Measurements from ENCODE around the gene ANKLE2.
A peak's percentile ranks its signal among the peaks of the same experiment; 100 is the strongest.
"Not testable (repeated sequence)": the region's sequence is repeated elsewhere in the genome, so short reads cannot be mapped to it uniquely, and the experiment has no call there.

The ANKLE2 gene

GRCh38 chr12:132761032-132761920 lies at the start of gene ANKLE2:
Gene ANKLE2, minus strand, starts transcription at chr12:132761832. Its CDS starts 34 bp downstream, at chr12:132761798.
- peak; percentile 57 to 64 for DNase-seq

GRCh38 chr12:132809391-132809790 lies 47.8 kb upstream of the ANKLE2 start:
- peak; percentile 12 to 35 for DNase-seq

- DNase-seq: no peak
Measured at GRCh38 chr12:132807295-132808092, 45.9 kb upstream of the ANKLE2 start.

- DNase-seq: no peak
Measured at GRCh38 chr12:132806857-132807256, 45.2 kb upstream of the ANKLE2 start.

DNA sequence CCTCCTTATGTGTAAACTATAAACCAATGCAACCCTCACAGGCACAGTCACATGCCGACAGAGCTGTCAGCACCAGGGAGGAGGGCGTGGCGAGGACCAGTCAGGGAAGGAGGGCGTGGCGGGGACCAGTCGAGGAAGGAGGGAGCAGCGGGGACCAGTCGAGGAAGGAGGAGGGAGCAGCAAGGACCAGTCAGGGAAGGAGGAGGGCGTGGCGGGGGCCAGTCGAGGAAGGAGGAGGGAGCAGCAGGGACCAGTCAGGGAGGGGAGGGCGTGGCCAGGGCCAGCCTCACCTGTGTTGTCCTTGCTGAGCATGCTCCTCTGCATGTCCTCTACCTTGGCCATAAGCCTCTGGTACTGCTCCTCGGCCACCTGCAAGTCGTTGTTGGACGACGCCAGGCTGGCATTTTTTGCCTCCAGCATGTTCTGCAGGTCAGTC lies 42.8 kb upstream of the ANKLE2 start:
- DNase-seq: no peak

DNA sequence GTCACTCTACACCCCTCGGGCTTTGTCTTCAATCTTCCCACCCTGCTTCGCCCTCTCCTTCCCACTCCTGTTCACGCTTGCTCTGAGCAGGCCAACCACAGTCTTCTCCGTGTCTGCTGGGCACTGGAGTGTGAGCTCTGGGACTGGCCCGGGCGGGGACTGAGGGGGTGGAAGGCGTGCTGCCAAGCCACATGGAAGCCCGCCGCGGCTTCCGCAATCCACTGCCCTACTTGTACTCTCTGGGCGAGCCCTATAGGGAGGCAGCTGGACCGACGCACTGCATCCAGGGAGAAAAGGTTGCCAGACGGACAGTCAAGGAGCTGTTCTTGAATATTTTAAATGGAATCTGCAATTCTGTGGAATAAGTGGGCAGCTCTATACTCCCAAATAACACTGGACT lies 42.3 kb upstream of the ANKLE2 start:
- DNase-seq: no peak

- no peak for DNase-seq
Measured at GRCh38 chr12:132803125-132803524, 41.5 kb upstream of the ANKLE2 start.

DNA sequence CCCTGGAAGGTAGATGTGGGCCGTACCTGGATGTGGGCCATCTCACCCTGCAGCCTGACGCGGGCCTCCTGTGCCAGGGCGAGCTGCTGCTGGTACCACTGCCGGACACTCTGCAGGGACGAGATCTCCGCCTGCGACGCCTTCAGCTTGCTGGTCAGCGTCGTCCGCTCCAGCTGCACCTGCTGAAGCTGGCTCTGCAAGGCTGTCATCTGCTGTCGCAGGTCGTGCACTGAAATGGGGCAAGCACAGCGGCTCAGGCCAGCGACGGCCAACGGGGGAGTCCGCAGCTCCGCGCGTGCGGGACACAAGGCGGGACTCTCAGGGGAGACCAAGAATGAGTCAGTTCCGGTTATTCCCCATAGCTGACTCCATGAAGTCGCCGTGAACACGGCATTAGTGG lies 40.1 kb upstream of the ANKLE2 start:
- no peak for DNase-seq

GRCh38 chr12:132798836-132799235 lies 37.2 kb upstream of the ANKLE2 start:
- DNase-seq: no peak

DNA sequence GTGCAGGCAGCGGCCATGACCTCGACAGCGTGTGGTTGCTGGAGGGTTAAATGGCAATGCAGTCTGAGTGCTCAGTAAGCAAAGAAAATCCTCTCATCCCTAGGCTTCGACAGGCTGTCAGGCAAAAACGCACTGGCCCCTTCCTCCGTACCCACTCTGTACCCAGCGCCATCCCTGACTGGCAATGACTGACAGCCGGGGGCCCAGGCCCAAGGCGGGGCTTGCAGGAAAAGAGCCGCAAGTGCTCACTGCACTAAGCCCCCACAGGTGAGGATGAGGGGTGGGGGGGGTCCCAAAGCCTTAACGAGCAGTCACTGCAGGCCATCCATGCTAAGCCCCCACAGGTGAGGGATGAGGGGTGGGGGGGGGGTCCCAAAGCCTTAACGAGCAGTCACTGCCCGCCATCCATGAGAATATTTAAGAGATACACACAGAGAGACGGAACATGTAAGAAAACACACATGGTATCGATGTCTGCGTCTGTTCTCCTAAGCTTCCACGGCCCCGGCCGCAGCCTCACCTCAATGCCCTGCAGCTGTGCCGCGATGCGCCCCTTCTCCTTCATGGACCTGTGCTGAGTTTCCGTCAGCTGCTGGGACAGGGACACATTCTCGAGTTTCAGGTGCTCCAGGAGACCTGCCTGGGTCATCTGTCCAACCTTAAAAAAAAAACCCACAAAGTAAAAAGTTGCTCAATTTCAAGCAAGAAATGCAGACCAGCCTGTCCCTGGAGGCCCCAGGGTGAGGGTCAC lies 36.4 kb upstream of the ANKLE2 start:
- DNase-seq: no peak

DNA sequence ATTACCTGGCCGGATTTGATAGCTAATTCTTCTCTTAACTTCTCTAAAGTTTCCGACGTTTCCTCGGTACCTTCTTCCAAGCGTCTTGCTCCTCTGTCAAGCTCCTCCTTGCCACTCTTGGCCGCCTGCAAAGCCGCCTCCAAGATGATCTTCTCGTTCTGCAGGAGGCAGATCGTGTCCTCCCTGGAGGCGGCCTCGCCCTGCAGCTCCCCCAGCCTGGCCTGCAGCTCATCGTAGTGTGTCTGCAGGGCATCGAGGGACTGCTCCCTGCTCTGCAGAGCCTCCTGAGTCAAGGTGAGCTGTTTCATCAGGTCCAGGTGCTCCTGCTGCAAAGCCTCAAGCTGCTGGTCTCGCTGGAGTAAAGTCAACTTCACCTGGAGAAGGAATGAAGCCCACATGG lies 34.2 kb upstream of the ANKLE2 start:
- no peak for DNase-seq

- DNase-seq: not testable (repeated sequence)
Measured at GRCh38 chr12:132791940-132792339, 30.3 kb upstream of the ANKLE2 start.

DNA sequence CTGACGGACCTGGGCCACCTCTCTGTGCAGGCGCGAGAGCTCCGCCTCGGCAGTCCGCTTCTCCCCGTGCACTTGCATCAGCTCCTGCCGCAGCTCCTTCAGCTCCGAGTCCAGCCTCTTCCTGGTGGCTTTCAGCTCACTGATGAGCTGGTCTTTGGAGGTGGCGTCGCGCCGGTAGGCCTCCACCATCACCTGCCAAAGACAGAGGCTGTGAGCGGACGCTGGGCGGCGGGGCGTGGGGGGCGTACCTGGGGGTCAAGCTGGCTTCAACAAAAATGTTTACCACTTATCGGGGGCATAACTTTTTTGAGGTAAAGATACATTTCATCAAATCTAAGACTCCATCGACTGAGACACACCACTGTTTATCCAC lies 27.5 kb upstream of the ANKLE2 start:
- DNase-seq: no peak

DNA sequence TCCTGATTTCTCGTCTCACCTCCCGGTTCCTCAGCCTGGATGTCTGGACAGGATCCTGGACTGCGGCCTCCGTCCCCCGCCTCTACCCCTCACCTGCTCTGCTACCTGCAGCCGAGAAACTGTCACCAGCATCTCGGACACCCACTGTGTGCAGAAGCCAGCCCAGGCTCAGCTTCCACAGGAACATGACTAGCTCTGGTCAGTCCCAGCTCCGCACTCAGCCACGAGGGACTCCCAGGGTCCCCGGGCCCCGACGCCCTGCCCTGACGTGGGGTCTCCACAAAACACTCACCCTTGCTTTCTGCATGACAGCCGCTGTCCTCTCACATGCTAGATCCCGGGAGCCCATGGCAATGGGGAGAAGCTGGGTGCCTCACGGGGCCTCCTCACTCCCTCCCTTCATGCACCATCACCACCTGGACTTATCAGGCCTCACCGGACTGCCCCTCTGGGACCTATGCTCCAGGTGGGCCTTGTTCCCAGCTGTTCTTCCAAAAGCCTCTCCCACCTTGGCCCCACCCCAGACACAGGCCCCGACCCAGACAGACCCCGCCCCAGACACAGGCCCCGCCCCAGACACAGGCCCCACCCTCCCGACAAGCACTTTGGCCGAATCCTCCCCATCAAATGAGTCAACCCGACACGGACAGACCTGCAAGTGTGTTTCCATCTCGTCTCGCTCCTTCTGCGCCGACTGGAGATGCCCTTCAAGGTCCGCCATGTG lies 26.9 kb upstream of the ANKLE2 start:
- DNase-seq: no peak

DNA sequence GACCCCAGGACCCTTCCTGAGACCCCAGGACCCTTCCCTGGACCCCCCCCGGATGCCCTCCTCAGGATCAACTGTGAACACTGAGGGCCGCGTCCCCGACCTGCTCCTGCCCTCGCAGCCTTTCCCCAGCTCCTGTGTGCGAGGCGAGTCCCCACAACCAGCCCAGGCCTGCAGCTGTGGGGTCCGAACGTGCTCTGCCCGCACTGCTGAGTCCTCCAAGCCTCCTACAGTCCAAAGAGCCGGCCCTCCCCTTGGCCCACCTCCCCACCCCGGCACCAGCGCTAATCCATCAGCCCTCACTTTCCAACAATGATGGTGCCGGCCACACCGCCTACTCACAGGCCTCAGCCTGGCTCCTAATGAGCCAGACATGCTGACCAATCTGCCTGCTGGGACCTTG lies 26.2 kb upstream of the ANKLE2 start:
- no peak for DNase-seq

- DNase-seq: no peak
Measured at GRCh38 chr12:132786192-132786591, 24.6 kb upstream of the ANKLE2 start.

GRCh38 chr12:132784580-132784979 lies 22.9 kb upstream of the ANKLE2 start:
- no peak for DNase-seq

- no peak for DNase-seq
Measured at GRCh38 chr12:132783917-132784531, 22.4 kb upstream of the ANKLE2 start.

- DNase-seq: no peak
Measured at GRCh38 chr12:132781938-132782337, 20.3 kb upstream of the ANKLE2 start.

GRCh38 chr12:132779781-132780353 lies 18.2 kb upstream of the ANKLE2 start:
- no peak for DNase-seq

GRCh38 chr12:132777614-132778013 lies 16.0 kb upstream of the ANKLE2 start:
- no peak for DNase-seq

Measured in CD4-positive, alpha-beta T cell treated with Interleukin-4 for 1 hour (primary cell).